HL-60 (cell line): ENCODE data around the gene CNOT8.

Experiments
- DNase-seq, 2 experiments: peaks; one replicate each; pipeline ENCODE4 v3.0.0-alpha.2; 2010 to 2020; ENCODE audit warnings: low read depth in 1 of 2, low spot score in 1 of 2
- H3K27ac ChIP-seq: fragments of 250-450 bp; sonication (Bioruptor Pico); replicated peaks from 2 replicates; pipeline ENCODE4 v1.5.1; 2020; ENCODE audit warnings: mild to moderate bottlenecking, moderate library complexity
- H3K27me3 ChIP-seq: fragments of 250-450 bp; sonication (Bioruptor Pico); 2 replicates; pipeline ENCODE4 v1.5.1; 2021; ENCODE audit warnings: mild to moderate bottlenecking, moderate library complexity; ENCODE audit not compliant: insufficient read depth, poor library complexity, severe bottlenecking
- H3K4me3 ChIP-seq: replicated peaks from 2 replicates; pipeline ENCODE4 v1.5.1; 2011; ENCODE audit warnings: mild to moderate bottlenecking, control low read depth, low read length; ENCODE audit not compliant: insufficient read depth
- CTCF ChIP-seq: IDR thresholded peaks from one replicate; pipeline ENCODE4 v1.5.1; 2011; ENCODE audit warnings: low read length, control low read depth, inconsistent platforms; ENCODE audit not compliant: insufficient read depth
- GABPA ChIP-seq: IDR thresholded peaks from 2 replicates; pipeline ENCODE4 v1.6.1; 2012; ENCODE audit warnings: low read depth
- POLR2AphosphoS5 ChIP-seq: IDR thresholded peaks from 2 replicates; pipeline ENCODE4 v1.6.1; 2012; ENCODE audit warnings: low read depth
- REST ChIP-seq: IDR thresholded peaks from 2 replicates; pipeline ENCODE4 v1.6.1; 2012; ENCODE audit warnings: low read depth; ENCODE audit not compliant: insufficient replicate concordance
- SPI1 ChIP-seq: IDR thresholded peaks from 2 replicates; pipeline ENCODE4 v1.6.1; 2012; ENCODE audit warnings: low read depth, mild to moderate bottlenecking, borderline replicate concordance

Gene CNOT8

GRCh38 chr5:154851351-154851750 lies 7.1 kb upstream of the CNOT8 start:
- Histone ChIP-seq H3K27me3 (no peaks in the 10 kb centered on the region), H3K4me3 (no peak overlapping the region), H3K27ac (no peak overlapping the region)
- TF ChIP-seq POLR2AphosphoS5 (no peak), CTCF (no peak), GABPA (no peak), REST (no peak), SPI1 (no peak)
- DNase-seq, result no peak

GRCh38 chr5:154857530-154858296 lies 714 bp upstream of the CNOT8 start:
- DNase-seq, result peak; percentile 69 to 88
- Histone ChIP-seq H3K27me3 (no peaks in the 10 kb centered on the region), H3K27ac (peak overlapping the region; percentile 94), H3K4me3 (peak overlapping the region; percentile 75)
- TF ChIP-seq SPI1 (no peak), REST (peak; percentile 3), GABPA (no peak), CTCF (no peak), POLR2AphosphoS5 (no peak; the same call in 1 of the 2 replicates)

DNA sequence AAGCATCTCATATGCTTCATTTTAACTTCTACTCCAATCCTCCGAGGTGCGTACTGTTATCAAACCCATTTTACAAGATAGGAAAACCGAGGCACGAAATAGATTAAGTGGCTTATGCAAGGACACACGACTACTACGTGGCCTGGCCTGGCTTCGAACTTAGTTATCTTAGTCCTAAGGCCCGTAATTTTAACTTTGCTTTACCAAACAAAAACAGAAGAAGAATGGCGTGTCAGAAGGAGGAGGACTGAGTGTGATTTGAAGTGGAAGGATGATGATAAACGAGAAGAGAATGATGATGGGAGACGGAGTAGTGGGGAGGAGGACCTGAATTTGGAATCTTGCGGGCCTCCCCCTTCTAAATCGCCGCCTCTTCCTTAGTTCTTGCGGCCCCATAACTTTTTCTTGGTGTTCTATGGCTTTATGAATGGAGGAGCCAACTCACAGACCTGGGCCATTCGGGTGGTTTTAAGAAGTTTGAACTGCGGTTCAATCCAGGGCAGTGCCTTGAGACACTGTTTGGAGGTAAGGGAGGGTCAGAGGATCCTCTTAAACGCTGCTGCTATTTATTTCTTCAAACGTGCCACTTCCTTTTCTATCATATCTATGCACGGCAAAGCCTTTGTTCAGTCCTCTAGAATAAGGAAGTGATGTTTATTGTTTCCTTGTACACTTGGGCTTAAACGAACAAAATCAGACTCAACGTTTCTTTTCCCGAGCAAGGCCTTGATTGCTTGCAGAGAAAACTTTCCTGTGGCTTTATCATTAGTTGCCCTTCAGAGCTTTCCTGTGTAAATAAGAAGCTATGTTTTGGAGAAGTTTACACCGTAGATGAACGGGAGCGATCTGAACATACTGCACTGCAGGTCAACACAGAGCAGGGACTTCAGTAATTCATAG lies 795 bp downstream of the CNOT8 start:
- peak; percentile 40; the same call in 1 of the 2 replicates for TF ChIP-seq GABPA
- TF ChIP-seq CTCF, result no peak
- TF ChIP-seq POLR2AphosphoS5, result no peak
- TF ChIP-seq REST, result no peak
- TF ChIP-seq SPI1, result peak; percentile 100
- Histone ChIP-seq H3K27me3 (no peaks in the 10 kb centered on the region), H3K27ac (peak overlapping the region; percentile 94), H3K4me3 (peak overlapping the region; percentile 75)
- peak; percentile 71 to 75 for DNase-seq
